Measurements from ENCODE around the gene DAB1. TPM values are rescaled to one million over a fixed set of nuclear protein-coding genes. Genes with fewer than 3 reads are reported as not detected.

Gene DAB1
- total and polyA plus RNA-seq, 2 of the 8 experiments (the other 6 are each of a cell fraction or from before 2014, with no cell fraction given) = 4.4 to 11.8 TPM

DNA sequence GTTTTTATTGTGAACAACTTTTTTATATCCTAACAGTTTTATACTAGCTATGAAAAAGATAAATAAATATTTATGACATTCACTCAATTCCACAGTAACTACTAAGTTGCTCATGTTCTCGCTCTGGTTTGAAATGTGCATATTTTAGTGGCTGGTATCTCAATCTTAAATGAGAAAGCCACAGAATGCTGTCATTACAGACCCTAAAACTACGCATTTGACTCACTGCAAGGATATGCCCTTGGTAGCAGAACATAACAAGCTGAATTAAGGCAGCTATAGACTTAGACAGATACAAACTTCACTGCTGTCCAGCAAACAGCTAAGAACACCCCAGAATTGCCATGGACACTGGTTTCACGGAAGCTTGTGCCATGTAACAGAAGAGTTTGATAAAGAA, 19.0 kb downstream of the DAB1 start:
- CTCF ChIA-PET (ENCODE audit: partially characterized antibody) = interaction anchor here (1.0 kb wide), 2 partner anchors 19 to 39 kb away, joined by 3 read pairs; partner anchors contain the start of gene DAB1
- Histone ChIP-seq H3K14ac (ENCODE audit: insufficient read length) (no peak overlapping the region), H3K36me3 (ENCODE audit: control insufficient read depth in 2 of 4, insufficient read depth in 4 of 4, low read length in 3 of 4) (no peaks in the 10 kb centered on the region), H2AK5ac (ENCODE audit: low read depth, low read length) (no peak overlapping the region), H3K27me3 (replicated peaks in 1 of 4; ENCODE audit: control insufficient read depth in 3 of 4, extremely low read depth in 1 of 4, insufficient read depth in 3 of 4, low read length in 3 of 4) (no peaks in the 10 kb centered on the region), H3K4me3 (ENCODE audit: extremely low read depth in 1 of 4, insufficient read depth in 2 of 4, low read depth in 3 of 4, low read length in 4 of 4) (no peak overlapping the region), H3K79me1 (ENCODE audit: low read depth, low read length) (no peaks in the 10 kb centered on the region), H3K27ac (ENCODE audit: low read depth, low read length) (no peak overlapping the region), H2BK15ac (ENCODE audit: low read length) (no peak overlapping the region), H3K9me3 (ENCODE audit: insufficient read depth in 2 of 2, low read depth in 1 of 2, low read length in 1 of 2) (no peaks in the 10 kb centered on the region), H4K20me1 (replicated peaks in 1 of 2; ENCODE audit: control insufficient read depth in 1 of 2, insufficient read depth in 2 of 2, low read length in 2 of 2) (no peaks in the 10 kb centered on the region), H4K91ac (replicated peaks; ENCODE audit: insufficient read length, low read length) (no peak overlapping the region), H3K4me1 (replicated peaks in 1 of 4; ENCODE audit: control insufficient read depth in 3 of 4, insufficient read depth in 4 of 4, low read length in 3 of 4) (peaks cover 0 to 10% (median 2%) of the 10 kb centered on the region in 4 experiments; a peak in 2 of 7 replicates), H3K4me2 (ENCODE audit: insufficient read depth in 1 of 2, low read depth in 2 of 2, low read length in 2 of 2) (no peak overlapping the region), H4K5ac (ENCODE audit: insufficient read length, low read depth, low read length) (no peak overlapping the region), H3K23me2 (ENCODE audit: low read depth, low read length) (no peaks in the 10 kb centered on the region), H3K56ac (replicated peaks; ENCODE audit: insufficient read length, low read depth, low read length) (no peak overlapping the region), H3K79me2 (ENCODE audit: control insufficient read depth in 1 of 2, insufficient read depth in 2 of 2, low read length in 2 of 2) (no peaks in the 10 kb centered on the region; a peak in 1 of 4 replicates), H2AFZ (ENCODE audit: low read length) (no peak overlapping the region), H3K4ac (replicated peaks; ENCODE audit: insufficient read length, low read depth, low read length) (no peak overlapping the region), H2BK5ac (ENCODE audit: low read depth, low read length) (no peak overlapping the region), H3K23ac (ENCODE audit: insufficient read length) (no peak overlapping the region), H2BK20ac (ENCODE audit: low read length) (no peak overlapping the region), H2BK120ac (replicated peaks; ENCODE audit: low read depth, low read length) (no peak overlapping the region), H3K9ac (replicated peaks in 1 of 4; ENCODE audit: extremely low read depth in 1 of 4, low read depth in 3 of 4, low read length in 3 of 4) (no peak overlapping the region), H4K8ac (ENCODE audit: extremely low read depth, insufficient read depth, low read length) (no peak overlapping the region), H3K18ac (ENCODE audit: extremely low read depth, low read length) (no peak overlapping the region), H2BK12ac (ENCODE audit: low read depth, low read length) (no peak overlapping the region)
- POLR2A ChIA-PET (ENCODE audit: partially characterized antibody) = interaction anchor here (2.3 kb wide), 1 partner anchor 11 kb away, joined by 7 read pairs; no protein-coding TSS in a partner anchor
- DNase-seq (ENCODE audit: low read depth in 1 of 2, low spot score in 2 of 2) (no peak), FAIRE-seq (no peak)
- 90% methylated on average over 3 of the region's 3 CpGs; no CpG with 5 or more reads in 1 of the 2 experiments for WGBS, 2 experiments (ENCODE audit: extremely low coverage in 1 of 2, insufficient coverage in 1 of 2, insufficient read length in 1 of 2, insufficient replicate concordance in 2 of 2, low coverage in 1 of 2, low lambda C conversion rate in 2 of 2, missing lambda C conversion rate in 1 of 2)
- TF ChIP-seq CBX8 (IDR thresholded peaks at IDR 0.05; ENCODE audit: borderline replicate concordance, low read depth, low read length) (no peak), GTF2F1 (IDR thresholded peaks at IDR 0.05; ENCODE audit: borderline replicate concordance, low read depth, low read length) (no peak), JUN (IDR thresholded peaks at IDR 0.05; ENCODE audit: low read depth, low read length) (no peak), BRCA1 (IDR thresholded peaks at IDR 0.05; ENCODE audit: low read depth, low read length) (no peak), BCL11A (IDR thresholded peaks at IDR 0.05; ENCODE audit: low read depth in 2 of 2, low read length in 2 of 2) (no peak), SP4 (IDR thresholded peaks at IDR 0.05; ENCODE audit: low read length) (no peak), RAD21 (IDR thresholded peaks at IDR 0.05 in 1 of 2, conservative IDR thresholded peaks at IDR 0.05 in 1 of 2; ENCODE audit: low read depth in 2 of 2, low read length in 2 of 2) (no peak), SIX5 (IDR thresholded peaks at IDR 0.05; ENCODE audit: low read depth, low read length) (no peak), CTCF (IDR thresholded peaks at IDR 0.05; ENCODE audit: control extremely low read depth in 1 of 3, insufficient read depth in 1 of 3, low read depth in 1 of 3, low read length in 3 of 3) (no peak)
- TF ChIP-seq, protein P1, sequence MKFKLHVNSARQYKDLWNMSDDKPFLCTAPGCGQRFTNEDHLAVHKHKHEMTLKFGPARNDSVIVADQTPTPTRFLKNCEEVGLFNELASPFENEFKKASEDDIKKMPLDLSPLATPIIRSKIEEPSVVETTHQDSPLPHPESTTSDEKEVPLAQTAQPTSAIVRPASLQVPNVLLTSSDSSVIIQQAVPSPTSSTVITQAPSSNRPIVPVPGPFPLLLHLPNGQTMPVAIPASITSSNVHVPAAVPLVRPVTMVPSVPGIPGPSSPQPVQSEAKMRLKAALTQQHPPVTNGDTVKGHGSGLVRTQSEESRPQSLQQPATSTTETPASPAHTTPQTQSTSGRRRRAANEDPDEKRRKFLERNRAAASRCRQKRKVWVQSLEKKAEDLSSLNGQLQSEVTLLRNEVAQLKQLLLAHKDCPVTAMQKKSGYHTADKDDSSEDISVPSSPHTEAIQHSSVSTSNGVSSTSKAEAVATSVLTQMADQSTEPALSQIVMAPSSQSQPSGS (IDR thresholded peaks at IDR 0.05; ENCODE audit: low read length) = no peak

Measured in H1 (cell line).